NCI-H1694 treated with DMSO at 0.1 percent for 48 hours (cell line): ENCODE results near the gene TMCC2.
A peak's percentile ranks its signal among the peaks of the same experiment; 100 is the strongest.
"Not testable (repeated sequence)": the region's sequence is repeated elsewhere in the genome, so short reads cannot be mapped to it uniquely, and the experiment has no call there.

Experiments
- DNase-seq: peaks from one replicate; lab custom pipeline; 2025; lab: John Stamatoyannopoulos, UW

Gene TMCC2

GRCh38 chr1:205214756-205215155, 13.0 kb upstream of the TMCC2 start:
- no peak for DNase-seq

- DNase-seq: no peak
These were observed 11.2 kb upstream of the TMCC2 start for GRCh38 chr1:205216588-205216987.

GRCh38 chr1:205217418-205217817, 10.3 kb upstream of the TMCC2 start:
- no peak for DNase-seq

- no peak for DNase-seq
These were observed 7.3 kb upstream of the TMCC2 start for GRCh38 chr1:205220421-205220820.

GRCh38 chr1:205224736-205225135, 3.0 kb upstream of the TMCC2 start:
- no peak for DNase-seq

- no peak for DNase-seq
These were observed 1.6 kb upstream of the TMCC2 start for GRCh38 chr1:205225901-205226765.

- no peak for DNase-seq
These were observed 720 bp upstream of the TMCC2 start for GRCh38 chr1:205226868-205227583.

GRCh38 chr1:205228093-205228521, 361 bp downstream of the TMCC2 start:
- DNase-seq: no peak

GRCh38 chr1:205229399-205229871, 1.7 kb downstream of the TMCC2 start:
- DNase-seq: peak; percentile 95

- no peak for DNase-seq
These were observed 2.4 kb downstream of the TMCC2 start for GRCh38 chr1:205229916-205230700.

- no peak for DNase-seq
These were observed 3.2 kb downstream of the TMCC2 start for GRCh38 chr1:205230982-205231381.

GRCh38 chr1:205232127-205232820, 4.5 kb downstream of the TMCC2 start:
- DNase-seq: no peak

- no peak for DNase-seq
These were observed 5.2 kb downstream of the TMCC2 start for GRCh38 chr1:205232945-205233397.

GRCh38 chr1:205233986-205234385, 6.2 kb downstream of the TMCC2 start:
- DNase-seq: not testable (repeated sequence)

- no peak for DNase-seq
These were observed 8.2 kb downstream of the TMCC2 start for GRCh38 chr1:205235951-205236350.

- DNase-seq: no peak
These were observed 8.8 kb downstream of the TMCC2 start for GRCh38 chr1:205236526-205236925.

GRCh38 chr1:205236951-205237475, 9.3 kb downstream of the TMCC2 start:
- DNase-seq: no peak

GRCh38 chr1:205237526-205238484, 10.1 kb downstream of the TMCC2 start:
- DNase-seq: no peak

- DNase-seq: no peak
These were observed 11.3 kb downstream of the TMCC2 start for GRCh38 chr1:205239078-205239477.

GRCh38 chr1:205240118-205240517, 12.4 kb downstream of the TMCC2 start:
- DNase-seq: no peak
